ENCODE results near the gene MTARC1. TPM values are rescaled to one million over a fixed set of nuclear protein-coding genes. Genes with fewer than 3 reads are reported as not detected.

The MTARC1 gene
- polyA plus RNA-seq, 1 experiment, result 2.6 TPM

DNA sequence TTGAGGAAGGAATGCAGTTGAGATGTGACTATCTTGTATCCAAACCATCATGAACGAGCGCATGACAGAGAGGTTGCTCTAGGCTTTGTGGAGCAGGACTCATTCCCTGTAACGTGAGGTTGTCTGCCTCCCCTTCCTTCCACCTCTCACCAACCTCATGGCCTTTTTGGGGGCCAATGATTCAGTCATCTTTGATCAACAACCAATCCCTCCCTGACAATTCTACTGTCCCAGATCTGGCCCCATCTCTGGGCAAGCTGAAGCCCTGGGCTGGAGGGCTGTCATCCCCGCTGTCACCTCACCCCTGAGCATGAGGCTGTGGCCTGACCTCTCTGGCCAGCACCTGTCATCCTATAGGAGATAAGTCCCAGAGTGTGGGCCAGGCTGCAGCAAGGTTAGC is 19.7 kb downstream of the MTARC1 start:
- POLR2A ChIA-PET, result no interaction called here
- Histone ChIP-seq H3K9me3 (ENCODE audit: control insufficient read depth, insufficient read depth, low read length) (no peaks in the 10 kb centered on the region), H3K27me3 (ENCODE audit: control insufficient read depth, insufficient read depth, low read length) (peaks cover 6% of the 10 kb centered on the region), H3K27ac (ENCODE audit: low read depth, low read length) (no peak overlapping the region), H3K4me3 (ENCODE audit: low read depth, low read length) (no peak overlapping the region)
- TF ChIP-seq, protein P1, sequence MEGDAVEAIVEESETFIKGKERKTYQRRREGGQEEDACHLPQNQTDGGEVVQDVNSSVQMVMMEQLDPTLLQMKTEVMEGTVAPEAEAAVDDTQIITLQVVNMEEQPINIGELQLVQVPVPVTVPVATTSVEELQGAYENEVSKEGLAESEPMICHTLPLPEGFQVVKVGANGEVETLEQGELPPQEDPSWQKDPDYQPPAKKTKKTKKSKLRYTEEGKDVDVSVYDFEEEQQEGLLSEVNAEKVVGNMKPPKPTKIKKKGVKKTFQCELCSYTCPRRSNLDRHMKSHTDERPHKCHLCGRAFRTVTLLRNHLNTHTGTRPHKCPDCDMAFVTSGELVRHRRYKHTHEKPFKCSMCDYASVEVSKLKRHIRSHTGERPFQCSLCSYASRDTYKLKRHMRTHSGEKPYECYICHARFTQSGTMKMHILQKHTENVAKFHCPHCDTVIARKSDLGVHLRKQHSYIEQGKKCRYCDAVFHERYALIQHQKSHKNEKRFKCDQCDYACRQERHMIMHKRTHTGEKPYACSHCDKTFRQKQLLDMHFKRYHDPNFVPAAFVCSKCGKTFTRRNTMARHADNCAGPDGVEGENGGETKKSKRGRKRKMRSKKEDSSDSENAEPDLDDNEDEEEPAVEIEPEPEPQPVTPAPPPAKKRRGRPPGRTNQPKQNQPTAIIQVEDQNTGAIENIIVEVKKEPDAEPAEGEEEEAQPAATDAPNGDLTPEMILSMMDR (IDR thresholded peaks at IDR 0.05; ENCODE audit: low read depth, low read length), result no peak
- no peak for DNase-seq (ENCODE audit: low read depth, low spot score)
- CTCF ChIA-PET, result interaction anchor here (1.4 kb wide), 1 partner anchor 30 kb away, joined by 3 read pairs; no protein-coding TSS in a partner anchor

DNA sequence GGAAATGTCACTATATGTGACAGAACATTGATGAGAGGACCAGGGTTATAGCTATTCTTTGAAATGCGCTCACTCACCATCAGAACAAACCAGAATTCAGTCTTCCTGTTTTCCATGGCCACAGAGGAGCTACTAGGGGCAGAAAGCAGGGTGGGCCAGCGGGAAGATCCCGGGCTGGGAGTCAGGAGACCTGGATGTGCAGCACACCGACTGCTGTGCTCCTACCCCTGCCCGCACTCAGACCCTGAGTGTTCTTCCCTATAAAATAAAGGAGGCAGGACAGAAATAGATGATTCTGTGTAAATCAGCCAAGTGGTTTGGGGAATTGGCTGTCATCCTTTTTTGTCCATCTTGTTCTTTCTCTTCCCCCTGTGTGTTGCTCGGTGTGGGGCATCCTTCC is 21.0 kb downstream of the MTARC1 start:
- Histone ChIP-seq H3K9me3 (ENCODE audit: control insufficient read depth, insufficient read depth, low read length) (no peaks in the 10 kb centered on the region), H3K27me3 (ENCODE audit: control insufficient read depth, insufficient read depth, low read length) (peaks cover 6% of the 10 kb centered on the region), H3K4me3 (ENCODE audit: low read depth, low read length) (no peak overlapping the region), H3K27ac (ENCODE audit: low read depth, low read length) (no peak overlapping the region)
- ChIA-PET CTCF (no interaction called here), POLR2A (interaction anchor here (0.6 kb wide), 1 partner anchor 71 kb away, joined by 3 read pairs; the partner anchor contains the start of gene HLX)
- TF ChIP-seq, protein P1 (IDR thresholded peaks at IDR 0.05; ENCODE audit: low read depth, low read length), result no peak
- no peak for DNase-seq (ENCODE audit: low read depth, low spot score)

DNA sequence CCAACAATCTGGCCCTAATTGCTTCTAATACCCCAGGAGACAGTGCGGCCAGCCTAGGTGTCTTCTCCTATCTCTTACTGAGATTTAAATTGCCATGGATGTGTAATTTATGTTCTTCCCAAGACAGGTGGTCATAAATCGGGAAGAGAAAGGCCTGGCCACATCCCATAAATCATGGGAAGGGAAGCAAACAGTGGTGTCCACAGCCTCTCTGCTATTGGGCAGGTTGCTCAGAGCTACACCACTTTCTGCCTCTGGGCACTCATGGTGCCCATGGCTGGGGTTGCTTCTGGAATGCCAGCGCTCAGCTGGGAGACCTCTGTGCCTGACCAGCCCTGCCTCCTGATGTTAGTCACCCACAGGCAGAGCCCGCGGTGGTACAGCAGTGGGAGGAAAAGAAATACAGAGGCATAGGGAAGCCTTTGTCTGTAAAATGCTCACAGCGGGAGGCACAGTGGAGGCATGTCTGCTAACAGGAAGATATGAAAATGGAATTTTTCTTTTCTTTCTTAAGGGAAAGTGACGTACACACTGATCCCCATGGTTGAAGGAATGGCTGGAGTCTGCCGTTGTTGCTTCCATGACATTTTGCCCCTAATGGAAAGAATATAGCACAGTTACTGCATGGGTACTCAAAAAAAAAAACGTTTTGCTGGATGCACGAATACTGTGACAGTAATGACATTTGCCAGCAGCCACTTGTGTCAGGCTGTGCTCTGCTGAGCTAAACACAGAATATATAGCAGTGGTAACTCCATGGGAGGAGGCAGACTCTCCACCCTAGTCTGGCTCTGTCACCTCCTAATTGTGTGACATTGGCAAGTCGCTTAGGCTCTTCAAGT is 21.9 kb downstream of the MTARC1 start:
- TF ChIP-seq, protein P1 (IDR thresholded peaks at IDR 0.05; ENCODE audit: low read depth, low read length), result no peak
- POLR2A ChIA-PET, result no interaction called here
- DNase-seq (ENCODE audit: low read depth, low spot score), result no peak
- peaks cover 9% of the 10 kb centered on the region for H3K27me3 ChIP-seq (ENCODE audit: control insufficient read depth, insufficient read depth, low read length)
- no peak overlapping the region for H3K4me3 ChIP-seq (ENCODE audit: low read depth, low read length)
- no peak overlapping the region for H3K27ac ChIP-seq (ENCODE audit: low read depth, low read length)
- 0 out of 2 replicates have a peak, but pooled peaks cover 3% of the 10 kb centered on the region for H3K9me3 ChIP-seq (ENCODE audit: control insufficient read depth, insufficient read depth, low read length)
- CTCF ChIA-PET, result interaction anchor here (0.6 to 1.9 kb wide), 4 partner anchors 11 to 1647 kb away, joined by 4 to 6 read pairs (median 5); no protein-coding TSS in a partner anchor

DNA sequence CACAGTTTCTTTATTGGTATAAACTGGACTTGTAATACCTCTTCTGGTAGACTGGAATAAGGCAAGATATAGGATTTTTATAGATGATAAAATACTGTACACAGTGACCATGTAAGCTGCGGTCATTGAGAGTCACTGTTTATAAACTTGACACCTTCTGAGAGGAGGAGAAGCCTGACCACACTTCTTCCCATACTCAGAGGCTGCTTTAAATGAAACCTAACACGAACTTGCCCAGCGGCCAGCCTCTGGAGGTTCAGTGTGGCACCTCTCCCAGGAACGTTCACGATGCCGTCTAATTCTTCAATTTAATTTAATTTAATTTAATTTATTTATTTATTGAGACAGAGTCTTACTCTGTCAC is 22.5 kb downstream of the MTARC1 start:
- Histone ChIP-seq H3K4me3 (ENCODE audit: low read depth, low read length) (no peak overlapping the region), H3K27ac (ENCODE audit: low read depth, low read length) (no peak overlapping the region), H3K27me3 (ENCODE audit: control insufficient read depth, insufficient read depth, low read length) (peaks cover 9% of the 10 kb centered on the region), H3K9me3 (ENCODE audit: control insufficient read depth, insufficient read depth, low read length) (0 out of 2 replicates have a peak, but pooled peaks cover 3% of the 10 kb centered on the region)
- CTCF ChIA-PET, result interaction anchor here (1.2 to 2.6 kb wide), 7 partner anchors 10 to 1646 kb away, joined by 3 to 15 read pairs (median 6); no protein-coding TSS in a partner anchor
- TF ChIP-seq, protein P1 (IDR thresholded peaks at IDR 0.05; ENCODE audit: low read depth, low read length), result no peak
- POLR2A ChIA-PET, result no interaction called here
- DNase-seq (ENCODE audit: low read depth, low spot score), result no peak

DNA sequence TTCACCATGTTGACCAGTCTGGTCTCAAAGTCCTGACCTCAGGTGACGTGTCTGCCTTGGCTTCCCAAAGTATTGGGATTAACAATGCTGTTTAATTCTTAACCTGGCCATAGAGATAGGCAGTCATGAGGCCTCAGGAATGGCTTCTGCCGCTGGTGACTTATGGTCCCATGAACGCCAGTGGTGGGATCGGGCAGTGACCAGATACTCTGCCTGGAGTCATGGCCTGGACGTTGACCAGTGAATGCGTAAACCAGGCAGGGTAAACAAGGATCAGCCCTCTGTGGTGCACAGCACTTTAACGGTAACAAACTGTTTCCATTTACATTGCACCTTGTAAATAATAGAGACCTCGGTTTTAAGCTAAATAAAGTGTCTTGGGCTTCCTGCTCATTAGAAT is 23.0 kb downstream of the MTARC1 start:
- ChIA-PET CTCF (interaction anchor here (1.0 to 2.6 kb wide), 18 partner anchors 8 to 1646 kb away, joined by 3 to 15 read pairs (median 4); no protein-coding TSS in a partner anchor), POLR2A (interaction anchor here (0.8 kb wide), 1 partner anchor 23 kb away, joined by 3 read pairs; the partner anchor contains the start of gene MTARC1)
- no peak for DNase-seq (ENCODE audit: low read depth, low spot score)
- Histone ChIP-seq H3K9me3 (ENCODE audit: control insufficient read depth, insufficient read depth, low read length) (0 out of 2 replicates have a peak, but pooled peaks cover 3% of the 10 kb centered on the region), H3K4me3 (ENCODE audit: low read depth, low read length) (no peak overlapping the region), H3K27ac (ENCODE audit: low read depth, low read length) (no peak overlapping the region), H3K27me3 (ENCODE audit: control insufficient read depth, insufficient read depth, low read length) (peaks cover 9% of the 10 kb centered on the region)
- TF ChIP-seq, protein P1 (IDR thresholded peaks at IDR 0.05; ENCODE audit: low read depth, low read length), result no peak

Data from AG04450 (cell line).